Endometrial microvascular endothelial cells (primary cell): Measurements from ENCODE around the gene CFAP221. TPM values are rescaled to one million over a fixed set of nuclear protein-coding genes. Genes with fewer than 3 reads are reported as not detected.

Source experiments
- in situ Hi-C: cut with HindIII; loops from 2 replicates; pipeline ENCODE4 v1.10.0; 2017; ENCODE audit warnings: low sequenced_read_pairs, low pct_unique_long_range_greater_than_20kb; ENCODE audit errors: inconsistent ontology term
- total RNA-seq: library from RNA; depleted of rRNA; stranded (reverse); fragments of >200 nt; gene quantifications from one replicate; pipeline ENCODE4 v1.2.3, GENCODE V29; 2015; ENCODE audit errors: inconsistent ontology term

The CFAP221 gene
- total RNA-seq, 1 donor from 2014 or later: not detected

DNA sequence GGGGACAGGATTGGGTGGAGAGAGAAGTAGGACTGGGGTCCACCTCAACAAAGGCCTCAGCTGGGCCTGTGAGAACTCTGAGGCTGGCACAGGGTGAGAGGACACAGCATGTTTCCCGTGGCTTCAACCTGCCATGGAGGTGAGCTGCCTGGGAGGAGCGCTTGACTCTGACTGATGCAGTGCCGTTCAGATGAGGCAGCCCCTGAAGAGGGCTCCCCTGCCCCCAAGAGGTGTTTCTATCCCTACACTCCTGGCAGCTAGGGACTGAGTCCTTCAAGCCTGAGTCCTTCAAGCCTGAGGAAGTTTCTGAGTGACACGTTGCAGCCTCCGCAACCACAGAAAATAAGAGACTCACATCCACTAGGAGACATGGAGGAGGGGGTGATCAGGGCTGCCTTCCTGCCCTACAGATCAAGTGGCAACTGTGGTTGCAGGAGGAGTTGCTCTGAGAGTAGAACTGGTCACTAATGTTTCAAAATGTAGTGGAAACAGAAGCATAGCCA is 85.1 kb downstream of the CFAP221 start:
- in situ Hi-C loops: no loop called here

DNA sequence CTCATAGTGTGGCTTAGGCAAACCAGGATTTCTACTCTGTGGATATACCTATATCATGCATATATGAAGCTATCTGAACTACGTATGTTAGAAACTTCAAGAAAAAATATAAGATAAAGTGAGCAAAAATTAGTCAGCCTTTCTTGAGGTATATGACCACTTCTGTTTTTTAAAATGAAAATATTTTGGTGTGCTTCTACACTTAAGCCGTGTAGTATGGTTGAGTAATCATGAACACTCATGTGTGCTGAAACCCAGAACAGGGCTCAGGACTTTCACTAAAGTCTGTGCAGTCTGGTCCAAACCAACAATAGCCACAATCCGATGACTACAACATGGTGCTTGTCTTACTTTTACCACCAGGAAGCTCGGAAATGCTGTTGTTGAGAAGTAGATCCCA is 85.9 kb downstream of the CFAP221 start:
- in situ Hi-C loops: no loop called here

DNA sequence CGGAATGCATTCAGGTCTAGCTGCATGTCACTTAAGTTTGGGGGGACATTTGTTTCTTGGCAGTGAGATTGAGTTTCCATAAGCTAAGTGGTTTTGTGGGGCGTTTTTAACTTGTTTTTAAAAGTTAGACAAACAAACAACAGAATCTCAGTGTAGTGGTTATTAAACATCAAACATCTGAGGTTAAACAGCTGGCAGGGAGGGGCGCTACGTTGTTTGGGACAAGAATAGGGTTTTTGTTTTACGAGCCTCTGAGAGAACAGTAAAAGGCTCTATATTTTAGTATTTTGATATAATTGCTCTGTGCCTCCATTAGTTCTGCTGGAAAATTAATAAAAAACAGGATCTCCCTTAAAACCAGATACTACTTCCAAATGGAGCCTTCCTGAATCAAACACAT is 93.1 kb downstream of the CFAP221 start:
- in situ Hi-C loops: no loop called here

DNA sequence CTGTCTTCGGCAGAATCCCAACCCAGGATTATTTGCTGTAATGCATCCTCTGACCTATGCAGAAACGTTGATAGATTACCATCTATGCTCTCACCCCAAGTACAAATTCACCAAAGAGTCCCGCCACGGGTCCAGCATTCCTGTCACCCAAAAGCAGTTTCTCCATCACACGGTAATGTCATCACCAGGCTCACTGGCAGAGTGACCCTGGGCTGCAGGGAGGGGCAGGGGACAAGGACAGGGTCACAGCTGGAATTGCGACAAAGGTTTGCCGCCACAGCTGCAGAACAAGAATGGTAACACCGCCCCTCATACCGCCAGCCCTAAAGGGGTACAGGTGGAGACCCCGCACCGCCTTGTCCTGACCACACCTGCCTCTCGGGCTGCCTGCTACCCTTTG is 94.0 kb downstream of the CFAP221 start:
- in situ Hi-C loops: no loop called here

DNA sequence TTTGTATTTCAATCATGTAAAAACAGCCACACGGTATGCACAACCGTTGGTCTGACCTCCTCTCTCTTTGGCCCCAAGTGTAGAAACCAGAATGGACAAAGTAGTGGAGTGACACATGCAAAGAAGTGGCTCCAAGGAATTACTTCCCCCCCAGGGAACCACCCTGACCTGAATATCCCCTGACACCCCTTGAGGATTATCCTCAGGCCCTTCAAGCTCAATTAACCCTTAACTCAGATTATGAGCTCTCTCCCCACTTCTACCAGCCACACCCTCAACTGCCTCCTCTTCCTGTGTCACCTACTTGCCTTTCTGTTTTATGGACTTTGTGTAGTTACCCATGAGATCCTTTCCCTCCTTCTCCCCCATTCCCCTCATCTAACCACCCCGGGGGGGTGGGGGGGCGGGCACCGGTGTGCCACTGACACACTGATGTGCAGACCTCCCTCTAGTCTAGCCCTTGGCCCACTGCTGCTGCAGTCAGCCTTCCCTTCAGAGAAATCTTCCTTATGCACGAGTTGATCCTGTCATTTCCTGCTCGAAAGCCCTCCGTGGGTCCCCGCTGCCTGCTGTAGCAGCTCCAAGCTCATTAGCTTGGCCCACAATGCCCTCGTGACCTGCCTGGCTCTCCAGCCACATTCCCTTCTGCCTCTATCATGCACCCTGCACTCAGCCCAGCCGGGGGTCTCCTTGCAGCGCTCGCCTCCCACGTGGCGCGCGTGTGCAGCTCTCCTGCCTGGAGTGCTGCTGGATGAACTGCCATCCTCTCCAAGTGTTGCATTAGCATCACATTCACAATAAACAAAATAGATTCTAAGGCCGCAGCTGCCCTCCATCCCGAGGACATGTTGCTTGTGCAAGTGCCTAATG is 94.7 kb downstream of the CFAP221 start:
- in situ Hi-C loops: no loop called here

DNA sequence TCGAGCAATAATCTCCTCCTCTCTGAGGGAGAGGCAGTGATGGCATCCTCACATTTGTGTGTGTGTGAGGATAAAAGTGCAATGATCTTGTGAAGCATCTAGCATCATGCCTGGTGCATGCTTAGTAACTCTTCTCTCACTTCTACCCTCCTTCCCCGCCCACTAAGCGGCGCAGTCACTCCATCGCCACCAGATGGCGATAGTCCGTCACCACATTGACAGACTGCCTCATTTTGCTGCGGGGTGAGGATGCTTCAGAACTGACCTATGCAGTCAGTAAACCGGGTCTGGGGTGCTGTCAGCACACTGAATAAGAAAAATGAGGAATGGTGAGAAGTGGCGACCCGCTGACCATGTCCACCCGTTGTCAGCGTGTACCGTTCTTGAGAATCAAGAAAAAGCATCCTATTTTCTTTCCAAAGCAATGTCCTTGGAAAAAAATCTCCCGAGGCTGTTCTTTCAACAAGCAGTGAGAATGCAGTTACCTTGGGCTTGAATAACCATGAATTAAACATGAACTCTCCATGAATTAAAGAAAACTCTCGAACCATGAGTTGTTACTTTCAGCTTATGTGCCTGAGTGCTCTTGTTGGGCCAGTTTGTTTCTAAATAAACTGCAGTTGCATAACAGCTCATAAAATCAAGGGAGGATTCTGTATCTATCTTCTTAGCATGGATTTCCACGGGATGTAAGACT is 97.5 kb downstream of the CFAP221 start:
- in situ Hi-C loops: no loop called here

DNA sequence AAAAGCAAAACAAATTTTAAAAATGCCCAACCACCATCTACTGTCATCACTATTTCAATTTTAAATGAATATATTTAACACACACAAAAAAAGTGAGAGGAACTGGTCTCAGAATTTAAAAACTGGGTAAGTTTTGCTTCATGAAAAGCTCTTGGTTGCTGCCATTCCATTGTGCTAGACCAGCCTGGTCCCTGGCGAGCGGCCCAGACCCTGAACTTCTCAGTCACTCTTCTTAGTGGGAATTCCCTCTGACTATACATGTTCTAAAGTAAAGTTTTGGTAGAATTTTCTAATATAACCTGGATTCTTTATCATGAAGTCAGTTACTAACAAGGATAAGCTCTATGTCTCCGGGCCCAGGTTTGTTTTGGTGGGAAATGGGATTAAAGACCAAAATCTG is 99.9 kb downstream of the CFAP221 start:
- in situ Hi-C loops: no loop called here

DNA sequence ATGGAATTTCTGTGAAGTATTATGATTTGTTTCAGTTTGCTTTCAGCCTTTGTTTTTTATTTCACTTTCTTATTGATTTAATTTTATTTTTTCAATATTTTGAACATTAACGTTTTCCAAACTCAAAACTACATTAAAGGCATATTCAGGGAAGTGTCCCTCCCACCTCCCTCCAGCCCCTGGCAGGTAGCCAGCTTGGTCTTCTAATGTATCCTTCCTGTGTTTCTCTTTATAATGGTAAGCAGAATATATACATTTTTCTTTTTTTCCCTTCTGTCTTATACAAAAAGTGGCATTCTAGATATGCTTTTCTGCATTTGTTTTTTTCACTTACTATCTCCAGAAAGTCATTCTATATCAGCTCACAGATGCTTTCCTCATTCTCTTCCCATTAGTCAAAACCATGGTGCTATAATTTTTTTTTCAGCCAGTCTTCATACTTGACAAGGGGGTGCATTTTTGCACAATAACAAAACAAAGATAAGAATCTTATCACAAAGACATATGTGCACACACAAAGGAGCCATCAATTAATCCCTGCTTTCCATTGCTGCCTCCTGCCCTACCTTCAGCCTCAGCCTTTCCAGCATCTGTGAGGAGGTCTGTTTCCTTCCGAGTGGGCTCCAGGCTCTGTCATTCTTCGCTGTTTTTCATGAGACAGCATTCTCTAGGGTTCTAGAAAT is 101.1 kb downstream of the CFAP221 start:
- in situ Hi-C loops: no loop called here

DNA sequence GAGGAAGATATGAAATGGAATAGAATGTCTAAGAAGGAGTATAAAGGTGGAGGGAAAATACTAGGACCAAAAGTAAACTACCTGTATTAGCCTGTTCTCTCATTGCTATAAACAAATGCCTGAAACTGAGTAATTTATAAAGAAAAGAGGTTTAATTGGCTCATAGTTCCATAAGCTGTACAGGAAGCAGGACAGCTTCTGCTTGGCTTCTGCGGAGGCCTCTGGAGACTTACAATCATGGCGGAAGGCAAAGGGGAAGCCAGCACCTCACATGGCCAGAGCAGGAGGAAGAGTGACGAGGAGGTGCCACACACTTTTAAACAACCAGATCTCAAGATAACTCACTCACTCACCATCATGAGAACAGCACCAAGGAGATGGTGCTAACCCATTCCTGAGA is 101.9 kb downstream of the CFAP221 start:
- in situ Hi-C loops: no loop called here

DNA sequence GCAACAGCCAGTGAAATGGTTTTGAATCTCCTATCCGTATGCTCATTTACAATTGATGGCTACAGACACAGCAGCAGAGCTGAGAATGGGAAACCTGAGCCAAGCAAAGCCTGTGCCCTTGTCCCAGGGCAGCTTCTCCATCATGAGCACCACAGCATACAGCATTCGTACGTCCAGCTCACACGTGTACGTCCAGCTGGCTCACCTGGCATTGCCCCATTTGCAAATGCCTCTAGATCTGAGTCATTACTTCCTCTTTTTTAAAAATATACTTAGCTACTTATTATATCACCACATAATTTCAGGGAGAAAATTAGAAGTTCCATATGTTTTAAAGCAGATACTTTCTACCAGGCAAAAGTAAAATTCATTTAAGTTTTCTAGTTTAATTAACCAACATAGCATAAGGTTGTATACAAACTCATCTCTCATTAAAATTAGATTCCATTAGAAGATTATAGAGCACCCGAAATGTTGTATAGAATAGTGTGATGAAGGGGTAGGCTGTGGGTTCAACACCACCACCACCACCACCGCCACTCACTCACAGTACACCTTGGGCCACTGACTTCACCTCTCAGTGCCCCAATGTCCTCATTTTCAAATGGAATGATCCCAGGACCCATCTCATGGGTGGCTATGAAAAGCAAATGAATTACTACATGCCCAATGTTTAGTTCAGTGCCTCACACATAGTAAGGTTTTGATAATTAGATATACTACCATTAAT is 103.4 kb downstream of the CFAP221 start:
- in situ Hi-C loops: no loop called here

DNA sequence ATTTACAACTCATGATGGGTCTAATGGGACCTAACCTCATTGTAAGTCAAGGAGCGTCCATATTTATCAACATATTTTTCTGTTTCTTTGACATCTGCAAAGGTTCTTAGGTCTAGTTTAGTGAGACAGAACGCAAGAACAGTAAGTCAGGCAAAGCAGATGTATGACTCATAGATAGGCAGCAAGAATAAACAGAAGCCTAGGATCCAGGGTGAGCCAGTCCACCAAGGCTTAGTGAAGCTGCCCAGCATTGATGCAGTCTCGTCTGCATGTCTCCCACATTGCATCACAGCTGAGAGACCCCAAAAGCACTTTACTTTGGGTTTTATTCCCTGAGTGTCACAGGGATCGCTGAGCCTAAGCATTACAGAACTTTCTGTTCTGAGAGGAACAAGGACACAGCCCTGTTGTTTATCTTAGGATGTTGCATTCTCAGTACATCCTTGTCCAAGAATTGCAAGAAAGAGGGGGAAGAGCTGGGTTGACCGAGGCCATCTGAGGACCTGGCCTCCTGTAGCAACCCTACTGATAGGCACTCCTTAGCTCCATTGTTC is 105.2 kb downstream of the CFAP221 start:
- in situ Hi-C loops: no loop called here

DNA sequence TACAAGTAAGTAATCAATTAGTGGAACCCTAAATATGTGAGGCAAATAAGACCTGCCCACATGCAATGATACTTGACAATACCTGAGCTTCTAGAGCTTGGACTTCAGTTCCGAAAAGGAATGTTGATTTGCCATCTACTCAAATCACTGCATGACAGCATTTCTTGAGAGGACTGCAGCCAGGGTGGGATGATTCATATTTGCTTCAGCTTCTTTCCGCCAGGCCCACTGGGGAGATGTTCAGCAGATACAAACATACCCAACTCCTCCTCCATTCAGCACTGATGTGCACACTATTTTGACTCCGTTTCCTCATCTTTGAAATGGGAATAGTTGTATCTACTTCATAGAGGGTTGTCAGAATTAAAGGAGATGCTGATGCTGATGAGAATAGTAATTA is 106.0 kb downstream of the CFAP221 start:
- in situ Hi-C loops: no loop called here

DNA sequence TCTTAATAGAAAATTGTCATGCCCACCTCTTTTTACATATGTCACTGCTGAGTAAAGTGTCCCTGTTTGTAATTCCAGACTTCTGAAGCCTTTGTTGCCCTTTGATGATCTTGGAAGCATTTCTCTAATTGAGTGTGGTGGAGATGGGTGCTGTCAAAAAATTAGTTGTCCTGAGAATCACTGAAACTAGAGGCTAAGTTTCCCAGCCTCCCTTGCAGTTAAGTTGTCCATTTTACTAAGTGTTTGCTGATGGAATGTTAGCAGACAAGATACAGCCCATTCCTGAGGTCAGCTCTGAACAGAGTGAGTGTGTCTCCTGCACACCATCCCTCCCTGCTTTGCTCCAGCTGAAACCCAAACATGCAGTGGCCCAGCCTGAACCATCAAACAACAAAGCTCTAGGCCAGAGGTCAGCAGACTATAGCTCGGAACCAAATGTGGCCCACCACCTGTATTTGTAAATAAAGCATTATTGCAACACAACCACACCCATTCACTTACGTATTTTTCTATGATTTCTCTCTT is 106.7 kb downstream of the CFAP221 start:
- in situ Hi-C loops: no loop called here

DNA sequence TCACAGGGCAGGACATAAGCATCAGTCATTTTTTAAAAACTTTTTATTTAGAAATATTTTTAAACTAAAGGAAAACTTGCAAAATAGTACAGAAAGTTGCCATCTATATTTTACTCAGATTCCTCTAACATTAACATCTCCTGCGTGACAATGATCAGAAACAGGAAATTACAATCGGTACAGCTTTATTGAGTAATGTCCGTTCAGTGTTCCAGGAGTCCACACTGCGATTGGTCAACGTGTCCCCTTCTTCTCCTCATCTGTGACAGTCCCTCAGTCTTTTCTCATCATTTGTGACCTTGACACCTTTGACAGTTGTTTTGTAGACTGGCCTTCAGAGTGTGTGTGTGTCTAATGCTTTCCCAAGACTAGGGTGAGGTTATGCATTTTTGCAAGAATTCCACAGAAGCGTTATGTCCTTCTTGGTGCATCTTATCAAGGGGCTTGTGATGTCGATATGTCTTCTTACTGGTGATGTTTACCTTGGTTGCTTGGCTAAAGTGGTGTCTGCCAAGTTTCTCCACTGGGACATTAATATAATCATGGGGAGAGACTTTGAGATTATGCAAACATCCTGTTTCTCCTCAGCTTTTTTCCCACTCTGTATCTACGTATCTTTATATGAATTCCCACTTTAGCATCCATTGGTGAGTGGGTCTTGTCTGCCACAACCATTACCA is 113.4 kb downstream of the CFAP221 start:
- in situ Hi-C loops: no loop called here

DNA sequence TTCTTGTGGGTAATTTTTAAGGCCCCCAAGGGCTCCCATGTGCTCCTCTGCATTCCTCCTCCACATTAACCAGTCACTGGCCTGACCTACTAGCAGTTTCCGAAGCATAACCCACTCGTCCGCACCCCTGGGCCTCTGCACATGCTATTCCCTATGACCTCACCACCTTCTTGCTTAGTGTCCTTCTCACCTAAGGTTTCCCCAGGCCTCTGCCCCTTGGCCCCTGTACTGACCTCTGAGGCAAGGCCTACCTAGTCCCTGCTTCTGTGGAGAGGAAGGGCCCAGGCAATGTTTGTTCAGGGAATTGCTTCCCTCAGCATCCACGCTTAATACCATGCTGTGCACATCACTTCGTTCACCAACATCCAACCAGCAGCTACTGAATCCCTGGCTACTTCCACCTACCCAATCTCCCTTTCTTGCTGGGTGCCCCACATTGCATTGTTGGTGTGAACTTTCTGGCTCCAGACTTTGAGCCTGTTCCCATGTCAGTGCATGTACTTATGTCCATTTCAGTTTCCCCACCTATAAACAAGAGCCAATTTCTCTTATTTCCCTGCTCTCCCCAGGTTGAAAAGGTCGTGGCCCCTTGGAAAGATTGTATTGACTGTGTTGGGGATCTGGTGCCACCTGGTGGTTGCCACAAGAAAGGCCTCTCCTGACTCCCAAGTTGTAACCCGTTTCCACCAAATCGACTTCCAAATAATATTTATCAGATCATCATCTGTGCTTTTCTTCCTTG is 115.5 kb downstream of the CFAP221 start:
- in situ Hi-C loops: no loop called here

DNA sequence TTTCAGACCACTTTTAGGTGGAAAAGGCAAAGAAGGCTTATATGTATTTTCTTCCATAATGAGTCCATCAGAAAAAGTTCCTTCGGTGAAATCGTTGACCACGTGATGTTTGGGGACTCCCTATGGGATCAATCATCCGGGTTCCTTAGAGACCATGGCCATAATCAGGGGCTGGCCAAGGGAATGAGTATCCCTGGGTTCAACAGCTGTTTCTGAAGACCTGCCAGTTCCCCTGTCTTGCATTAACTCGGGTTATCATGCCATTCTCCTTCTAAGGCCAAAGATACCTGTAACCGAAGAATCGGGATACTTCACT is 116.1 kb downstream of the CFAP221 start:
- in situ Hi-C loops: no loop called here

DNA sequence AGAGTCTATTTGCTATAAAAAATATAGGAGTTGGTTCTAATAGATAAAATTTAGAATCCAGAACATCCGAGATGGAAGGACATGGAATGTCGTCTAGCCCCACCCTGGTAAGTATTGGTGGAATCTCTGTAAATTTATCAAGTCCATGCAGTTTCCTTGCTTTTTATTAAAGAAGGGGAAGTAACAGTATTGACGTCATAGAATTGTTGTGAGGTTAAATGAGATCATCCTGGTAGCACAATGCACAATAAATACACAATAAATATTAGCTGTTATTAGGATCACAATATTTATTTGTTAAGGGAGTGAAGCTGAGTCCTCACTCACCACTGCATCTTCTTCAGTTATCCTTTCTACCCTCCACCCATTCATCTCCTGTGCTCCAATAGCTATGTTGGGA is 118.0 kb downstream of the CFAP221 start:
- in situ Hi-C loops: no loop called here

DNA sequence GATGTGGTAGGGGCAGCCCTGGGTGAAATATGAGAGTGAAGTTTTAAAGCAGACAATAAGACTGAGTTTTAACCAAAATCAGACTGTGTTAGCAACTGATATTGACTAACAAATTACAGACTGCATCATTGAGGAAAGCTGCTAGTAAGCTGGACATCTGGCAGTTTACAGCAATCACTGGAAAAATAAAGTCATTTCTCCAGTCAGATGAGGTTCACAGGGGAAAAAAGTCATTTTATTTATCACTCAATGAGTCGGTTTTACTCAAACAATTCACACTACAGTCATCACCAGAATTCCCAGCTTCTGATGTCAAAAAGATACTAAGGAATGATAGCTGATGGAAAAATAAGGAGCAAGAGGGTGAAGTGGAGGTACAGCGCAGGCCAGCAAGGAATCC is 124.3 kb downstream of the CFAP221 start:
- in situ Hi-C loops: no loop called here
